ENCODE measurements around the gene CBX5.
"Not testable (repeated sequence)": the region's sequence is repeated elsewhere in the genome, so short reads cannot be mapped to it uniquely, and the experiment has no call there.

The CBX5 gene

GRCh38 chr12:54294152-54294952 lies 14.4 kb upstream of the CBX5 start:
- DNase-seq = peak; percentile 67

GRCh38 chr12:54292931-54293241 lies 13.0 kb upstream of the CBX5 start:
- no peak for DNase-seq

- DNase-seq = no peak
Observed at GRCh38 chr12:54292083-54292930, 12.4 kb upstream of the CBX5 start.

- DNase-seq = peak; percentile 36
Observed at GRCh38 chr12:54287261-54288157, 7.6 kb upstream of the CBX5 start.

- DNase-seq = no peak
Observed at GRCh38 chr12:54286042-54287030, 6.4 kb upstream of the CBX5 start.

GRCh38 chr12:54285150-54286041 lies 5.5 kb upstream of the CBX5 start:
- DNase-seq = no peak

- DNase-seq = not testable (repeated sequence)
Observed at GRCh38 chr12:54284070-54284780, 4.3 kb upstream of the CBX5 start.

GRCh38 chr12:54282949-54283593 lies 3.1 kb upstream of the CBX5 start:
- peak; percentile 61 for DNase-seq

- not testable (repeated sequence) for DNase-seq
Observed at GRCh38 chr12:54281694-54282093, 1.8 kb upstream of the CBX5 start.

GRCh38 chr12:54281261-54281638 lies 1.3 kb upstream of the CBX5 start:
- DNase-seq = not testable (repeated sequence)

- peak; percentile 94 for DNase-seq
Observed at GRCh38 chr12:54280468-54281260, 742 bp upstream of the CBX5 start, which contains the start of gene HNRNPA1. Gene HNRNPA1 (plus strand): TSS chr12:54280726. CDS start chr12:54280808, 82 bp downstream.

GRCh38 chr12:54279227-54279631 lies 693 bp downstream of the CBX5 start:
- DNase-seq = no peak

- peak; percentile 23 for DNase-seq
Observed at GRCh38 chr12:54277823-54278276, 2.1 kb downstream of the CBX5 start.

GRCh38 chr12:54276368-54276767 lies 3.6 kb downstream of the CBX5 start:
- no peak for DNase-seq

- DNase-seq = no peak
Observed at GRCh38 chr12:54273981-54274380, 5.9 kb downstream of the CBX5 start.

- no peak for DNase-seq
Observed at GRCh38 chr12:54272214-54272613, 7.7 kb downstream of the CBX5 start.

GRCh38 chr12:54270345-54270744 lies 9.6 kb downstream of the CBX5 start:
- DNase-seq = no peak

GRCh38 chr12:54266852-54267251 lies 13.1 kb downstream of the CBX5 start:
- no peak for DNase-seq
